HEK293 (cell line): ENCODE measurements around the gene THAP12.

Source experiments
- MYNN ChIP-seq: fragments of 450-650 bp; formaldehyde crosslinking; IDR thresholded peaks from 2 replicates; pipeline ENCODE4 v1.5.1; 2016; ENCODE audit warnings: missing biosample characterization, missing genetic modification characterization, borderline replicate concordance
- RBAK ChIP-seq: fragments of 450-650 bp; formaldehyde crosslinking; IDR thresholded peaks from 2 replicates; pipeline ENCODE4 v1.5.1; 2016; ENCODE audit warnings: missing biosample characterization, missing genetic modification characterization
- ZNF138 ChIP-seq: fragments of 450-650 bp; formaldehyde crosslinking; IDR thresholded peaks from 2 replicates; pipeline ENCODE4 v1.5.1; 2016; ENCODE audit warnings: missing biosample characterization, missing genetic modification characterization, borderline replicate concordance
- ZNF175 ChIP-seq: fragments of 450-650 bp; formaldehyde crosslinking; IDR thresholded peaks from 2 replicates; pipeline ENCODE4 v1.5.1; 2016; ENCODE audit warnings: missing biosample characterization, missing genetic modification characterization
- ZNF488 ChIP-seq: fragments of 450-650 bp; formaldehyde crosslinking; IDR thresholded peaks from 2 replicates; pipeline ENCODE4 v1.5.1; 2016; ENCODE audit warnings: missing biosample characterization, missing genetic modification characterization
- ZNF747 ChIP-seq: fragments of 450-650 bp; formaldehyde crosslinking; IDR thresholded peaks from 2 replicates; pipeline ENCODE4 v1.5.1; 2016; ENCODE audit warnings: missing biosample characterization, missing genetic modification characterization
- TF ChIP-seq, protein P1 (sequence below): fragments of 450-650 bp; formaldehyde crosslinking; IDR thresholded peaks from 2 replicates; pipeline ENCODE4 v1.5.1; 2016; ENCODE audit warnings: missing biosample characterization, missing genetic modification characterization
- TF ChIP-seq, protein P2 (sequence below): fragments of 450-650 bp; formaldehyde crosslinking; IDR thresholded peaks from 2 replicates; pipeline ENCODE4 v1.5.1; 2016; ENCODE audit warnings: missing biosample characterization, missing genetic modification characterization

GRCh38 chr11:76406359-76406758 is 25.4 kb upstream of the THAP12 start:
- no peak for TF ChIP-seq ZNF488 (tag by site-specific recombination)
- TF ChIP-seq RBAK (tag by site-specific recombination) = no peak
- TF ChIP-seq MYNN = no peak
- TF ChIP-seq ZNF138 (tag by site-specific recombination) = no peak
- TF ChIP-seq, protein P1, sequence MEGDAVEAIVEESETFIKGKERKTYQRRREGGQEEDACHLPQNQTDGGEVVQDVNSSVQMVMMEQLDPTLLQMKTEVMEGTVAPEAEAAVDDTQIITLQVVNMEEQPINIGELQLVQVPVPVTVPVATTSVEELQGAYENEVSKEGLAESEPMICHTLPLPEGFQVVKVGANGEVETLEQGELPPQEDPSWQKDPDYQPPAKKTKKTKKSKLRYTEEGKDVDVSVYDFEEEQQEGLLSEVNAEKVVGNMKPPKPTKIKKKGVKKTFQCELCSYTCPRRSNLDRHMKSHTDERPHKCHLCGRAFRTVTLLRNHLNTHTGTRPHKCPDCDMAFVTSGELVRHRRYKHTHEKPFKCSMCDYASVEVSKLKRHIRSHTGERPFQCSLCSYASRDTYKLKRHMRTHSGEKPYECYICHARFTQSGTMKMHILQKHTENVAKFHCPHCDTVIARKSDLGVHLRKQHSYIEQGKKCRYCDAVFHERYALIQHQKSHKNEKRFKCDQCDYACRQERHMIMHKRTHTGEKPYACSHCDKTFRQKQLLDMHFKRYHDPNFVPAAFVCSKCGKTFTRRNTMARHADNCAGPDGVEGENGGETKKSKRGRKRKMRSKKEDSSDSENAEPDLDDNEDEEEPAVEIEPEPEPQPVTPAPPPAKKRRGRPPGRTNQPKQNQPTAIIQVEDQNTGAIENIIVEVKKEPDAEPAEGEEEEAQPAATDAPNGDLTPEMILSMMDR = no peak
- TF ChIP-seq, protein P2, sequence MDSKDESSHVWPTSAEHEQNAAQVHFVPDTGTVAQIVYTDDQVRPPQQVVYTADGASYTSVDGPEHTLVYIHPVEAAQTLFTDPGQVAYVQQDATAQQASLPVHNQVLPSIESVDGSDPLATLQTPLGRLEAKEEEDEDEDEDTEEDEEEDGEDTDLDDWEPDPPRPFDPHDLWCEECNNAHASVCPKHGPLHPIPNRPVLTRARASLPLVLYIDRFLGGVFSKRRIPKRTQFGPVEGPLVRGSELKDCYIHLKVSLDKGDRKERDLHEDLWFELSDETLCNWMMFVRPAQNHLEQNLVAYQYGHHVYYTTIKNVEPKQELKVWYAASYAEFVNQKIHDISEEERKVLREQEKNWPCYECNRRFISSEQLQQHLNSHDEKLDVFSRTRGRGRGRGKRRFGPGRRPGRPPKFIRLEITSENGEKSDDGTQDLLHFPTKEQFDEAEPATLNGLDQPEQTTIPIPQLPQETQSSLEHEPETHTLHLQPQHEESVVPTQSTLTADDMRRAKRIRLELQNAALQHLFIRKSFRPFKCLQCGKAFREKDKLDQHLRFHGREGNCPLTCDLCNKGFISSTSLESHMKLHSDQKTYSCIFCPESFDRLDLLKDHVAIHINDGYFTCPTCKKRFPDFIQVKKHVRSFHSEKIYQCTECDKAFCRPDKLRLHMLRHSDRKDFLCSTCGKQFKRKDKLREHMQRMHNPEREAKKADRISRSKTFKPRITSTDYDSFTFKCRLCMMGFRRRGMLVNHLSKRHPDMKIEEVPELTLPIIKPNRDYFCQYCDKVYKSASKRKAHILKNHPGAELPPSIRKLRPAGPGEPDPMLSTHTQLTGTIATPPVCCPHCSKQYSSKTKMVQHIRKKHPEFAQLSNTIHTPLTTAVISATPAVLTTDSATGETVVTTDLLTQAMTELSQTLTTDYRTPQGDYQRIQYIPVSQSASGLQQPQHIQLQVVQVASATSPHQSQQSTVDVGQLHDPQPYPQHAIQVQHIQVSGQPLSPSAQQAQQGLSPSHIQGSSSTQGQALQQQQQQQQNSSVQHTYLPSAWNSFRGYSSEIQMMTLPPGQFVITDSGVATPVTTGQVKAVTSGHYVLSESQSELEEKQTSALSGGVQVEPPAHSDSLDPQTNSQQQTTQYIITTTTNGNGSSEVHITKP = no peak
- TF ChIP-seq ZNF747 (tag by site-specific recombination) = no peak
- TF ChIP-seq ZNF175 (tag by site-specific recombination) = no peak
